Spleen (tissue), 11 donors: ENCODE results near the gene TNFRSF25. TPM values are rescaled to one million over a fixed set of nuclear protein-coding genes. Genes with fewer than 3 reads are reported as not detected.
A peak's percentile ranks its signal among the peaks of the same experiment; 100 is the strongest.

Source experiments
- DNase-seq: peaks from one replicate; pipeline ENCODE4 v3.0.0-alpha.2; 2020
- H3K27ac ChIP-seq, 8 donors: fragments of 200-600 bp; sonication (generic) in 7 of 8; 1 replicate in 4 of 8; 2 replicates in 4 of 8; pipeline versions ENCODE4 v1.5.0 to v1.8.0; 2016 to 2021; ENCODE audit warnings: inconsistent platforms in 4 of 8, mild to moderate bottlenecking in 4 of 8, moderate library complexity in 1 of 8
- H3K27me3 ChIP-seq, 7 donors: fragments of 200-600 bp; sonication (generic) in 6 of 7; replicated peaks in 1 of 7; 1 replicate in 4 of 7; 2 replicates in 3 of 7; pipeline versions ENCODE4 v1.5.0 to v1.8.0; 2016 to 2021; ENCODE audit warnings: inconsistent platforms in 3 of 7, mild to moderate bottlenecking in 1 of 7
- H3K36me3 ChIP-seq, 6 donors: fragments of 200-600 bp; sonication (generic) in 5 of 6; 1 replicate in 4 of 6; 2 replicates in 2 of 6; pipeline versions ENCODE4 v1.5.0 to v1.8.0; 2016 to 2021; ENCODE audit warnings: inconsistent platforms in 2 of 6
- H3K4me1 ChIP-seq, 6 donors: fragments of 200-600 bp; sonication (generic) in 5 of 6; 1 replicate in 3 of 6; 2 replicates in 3 of 6; pipeline versions ENCODE4 v1.5.0 to v1.8.0; 2016 to 2021; ENCODE audit warnings: inconsistent platforms in 3 of 6
- H3K4me3 ChIP-seq, 8 donors: fragments of 200-600 bp; sonication (generic) in 7 of 8; 1 replicate in 4 of 8; 2 replicates in 4 of 8; pipeline versions ENCODE4 v1.5.0 to v1.8.0; 2016 to 2021; ENCODE audit warnings: inconsistent platforms in 4 of 8, mild to moderate bottlenecking in 4 of 8, moderate library complexity in 2 of 8
- H3K9me3 ChIP-seq, 8 donors: fragments of 200-600 bp; sonication (generic) in 7 of 8; 1 replicate in 4 of 8; 2 replicates in 4 of 8; pipeline versions ENCODE4 v1.5.0 to v1.8.0; 2016 to 2021; ENCODE audit warnings: inconsistent platforms in 4 of 8
- CTCF ChIP-seq, 11 experiments: fragments of 200-600 bp in 7 of 11; fragments of 450-650 bp in 4 of 11; sonication (generic) in 4 of 11; IDR thresholded peaks in 8 of 11; conservative IDR thresholded peaks in 3 of 11; 1 replicate in 7 of 11; 2 replicates in 4 of 11; pipeline versions ENCODE4 v1.4.0 to v1.8.0; 2016 to 2021; ENCODE audit warnings: antibody characterized with exemption in 11 of 11, inconsistent platforms in 4 of 11, mild to moderate bottlenecking in 1 of 11
- POLR2A ChIP-seq, 3 donors: fragments of 450-650 bp; IDR thresholded peaks; one replicate each; pipeline ENCODE4 v1.5.1; 2017; ENCODE audit warnings: antibody characterized with exemption in 3 of 3, mild to moderate bottlenecking in 1 of 3
- POLR2AphosphoS5 ChIP-seq, 3 donors: sonication (generic); formaldehyde crosslinking; IDR thresholded peaks; one replicate each; pipeline ENCODE4 v1.5.1; 2017; ENCODE audit warnings: antibody characterized with exemption in 3 of 3
- WGBS, 5 donors: extraction: QIAGEN DNeasy Blood & Tissue Kit in 3 of 5; methylation state at CpG; one replicate each; pipeline versions ENCODE4 v1.1.5 to v1.1.7; 2013 to 2018; 5-methylcytosine and 5-hydroxymethylcytosine counted together
- intact Hi-C: fragments of 100-400 bp; cut with DNase I; formaldehyde crosslinking; loops from one replicate; pipeline ENCODE4 v1.15.0; 2023; ENCODE audit warnings: low total_unique reads
- polyA plus RNA-seq, 3 donors: library from polyadenylated mRNA; stranded (reverse); fragments of 200-250 nt; gene quantifications; one replicate each; pipeline ENCODE4 v1.2.1, GENCODE V29; 2013
- total RNA-seq, 7 donors: library from RNA; depleted of rRNA in 3 of 7; stranded (reverse); fragments of >200 nt in 3 of 7; fragmentation: NEBNext Ultra II Directional in 4 of 7; extraction: Animal tissue kit (Norgen Biotek cat#: 25700) in 4 of 7; gene quantifications; one replicate each; pipeline versions ENCODE4 v1.1.0 to v1.2.1, GENCODE V29; 2016 to 2021
- donor health status: healthy with polysubstance abuse.
- donor health status: DM: no; HTN: no; CAD: no; lungs with moderate emphysema.
- donor health status: DM: no; HTN: no; CAD: no.
- donor health status: Bipolar disorder and iron deficiency.
- donor health status: healthy.
- donor health status: DM: no; HTN: no; CAD: no.
- donor health status: DM: yes; HTN: yes; CAD: no.

The TNFRSF25 gene
- total and polyA plus RNA-seq, 10 donors = 30.9 to 147 (median 66.8) TPM

GRCh38 chr1:6418668-6419396, 47.1 kb downstream of the TNFRSF25 start:
- TF ChIP-seq POLR2A (IDR thresholded peaks at IDR 0.05) (no peak), POLR2AphosphoS5 (IDR thresholded peaks at IDR 0.05) (no peak)
- H3K36me3 ChIP-seq = no peaks in the 10 kb centered on the region
- peaks cover 19 to 100% (median 89%) of the 10 kb centered on the region in 7 donors for H3K27me3 ChIP-seq
- peaks cover 22 to 50% (median 39%) of the 10 kb centered on the region in 6 donors for H3K4me1 ChIP-seq
- intact Hi-C loops = no loop called here
- 8 to 21% (median 10%) methylated on average over 23 to 69 of the region's 69 CpGs for WGBS, 5 donors
- H3K9me3 ChIP-seq = no peaks in the 10 kb centered on the region
- DNase-seq = no peak
- peak overlapping the region in 6 of 8 donors; percentile 30 to 68 (median 37) for H3K4me3 ChIP-seq
- H3K27ac ChIP-seq = no peak overlapping the region

DNA sequence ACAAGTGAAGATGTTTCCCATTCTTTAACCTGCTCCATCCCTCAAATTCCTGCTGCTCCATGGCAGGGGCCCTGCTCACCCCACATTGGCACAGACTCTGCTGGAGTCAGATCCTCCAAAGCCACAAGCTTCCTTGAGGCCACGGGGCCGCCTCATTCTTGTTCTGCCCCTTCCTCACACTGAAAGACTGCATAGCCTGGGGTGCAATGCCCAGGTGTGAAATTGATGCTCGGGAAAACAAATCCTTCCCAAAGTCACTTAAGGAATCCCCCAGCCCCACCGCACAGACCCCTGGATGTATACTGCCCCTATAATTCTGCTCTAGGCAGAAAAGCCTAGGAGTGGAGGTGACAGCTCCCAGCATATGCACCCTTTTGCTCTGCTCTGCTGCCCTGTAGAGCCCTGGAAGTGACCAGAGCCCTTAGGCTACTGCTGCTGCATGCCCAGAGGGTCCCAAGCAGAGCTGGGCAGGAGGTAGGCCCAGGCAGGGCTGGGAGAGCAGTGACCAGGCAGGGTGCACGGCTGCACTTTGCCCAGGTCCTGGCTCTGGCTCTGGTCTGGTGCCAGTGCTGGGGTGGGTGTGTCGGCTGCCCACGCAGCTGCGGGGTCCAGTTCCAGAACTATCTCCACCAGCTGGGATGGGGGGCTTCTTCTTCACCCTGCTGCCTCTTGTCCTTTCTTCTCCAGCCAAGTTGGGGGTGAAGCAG, 47.9 kb downstream of the TNFRSF25 start:
- Histone ChIP-seq H3K27me3 (peaks cover 19 to 100% (median 82%) of the 10 kb centered on the region in 7 donors), H3K4me3 (no peak overlapping the region)
- no peak for DNase-seq

GRCh38 chr1:6416906-6417305, 49.1 kb downstream of the TNFRSF25 start:
- Histone ChIP-seq H3K27ac (no peak overlapping the region), H3K36me3 (no peaks in the 10 kb centered on the region), H3K27me3 (peaks cover 19 to 98% (median 79%) of the 10 kb centered on the region in 7 donors), H3K9me3 (no peaks in the 10 kb centered on the region), H3K4me1 (peaks cover 16 to 37% (median 29%) of the 10 kb centered on the region in 6 donors), H3K4me3 (no peak overlapping the region)
- intact Hi-C loops = no loop called here
- no peak for DNase-seq
- no peak for TF ChIP-seq POLR2A (IDR thresholded peaks at IDR 0.05)
- no peak for TF ChIP-seq POLR2AphosphoS5 (IDR thresholded peaks at IDR 0.05)
- TF ChIP-seq CTCF (IDR thresholded peaks at IDR 0.05 in 8 of 11, conservative IDR thresholded peaks at IDR 0.05 in 3 of 11) = no peak
- WGBS, 5 donors = 73 to 89% (median 79%) methylated on average over 5 of the region's 5 CpGs

More for the DNA sequence above, 47.9 kb downstream of the TNFRSF25 start:
- intact Hi-C loops = no loop called here
- no peak for TF ChIP-seq POLR2AphosphoS5 (IDR thresholded peaks at IDR 0.05)
- no peak for TF ChIP-seq POLR2A (IDR thresholded peaks at IDR 0.05)
- TF ChIP-seq CTCF (IDR thresholded peaks at IDR 0.05 in 8 of 11, conservative IDR thresholded peaks at IDR 0.05 in 3 of 11) = no peak
- Histone ChIP-seq H3K9me3 (no peaks in the 10 kb centered on the region), H3K4me1 (peaks cover 16 to 43% (median 32%) of the 10 kb centered on the region in 6 donors), H3K36me3 (no peaks in the 10 kb centered on the region), H3K27ac (no peak overlapping the region)
- 62 to 75% (median 69%) methylated on average over 6 to 8 of the region's 8 CpGs for WGBS, 5 donors

GRCh38 chr1:6416295-6416656, 49.7 kb downstream of the TNFRSF25 start:
- intact Hi-C loops = no loop called here
- H3K9me3 ChIP-seq = no peaks in the 10 kb centered on the region
- no peaks in the 10 kb centered on the region for H3K36me3 ChIP-seq
- H3K4me3 ChIP-seq = no peak overlapping the region
- H3K27me3 ChIP-seq = peaks cover 19 to 96% (median 74%) of the 10 kb centered on the region in 7 donors
- no peak for DNase-seq
- H3K27ac ChIP-seq = no peak overlapping the region
- peaks cover 16 to 37% (median 29%) of the 10 kb centered on the region in 6 donors for H3K4me1 ChIP-seq
- TF ChIP-seq CTCF (IDR thresholded peaks at IDR 0.05 in 8 of 11, conservative IDR thresholded peaks at IDR 0.05 in 3 of 11) (no peak), POLR2AphosphoS5 (IDR thresholded peaks at IDR 0.05) (no peak), POLR2A (IDR thresholded peaks at IDR 0.05) (no peak)
- WGBS, 5 donors = 60 to 81% (median 75%) methylated on average over 4 to 8 of the region's 8 CpGs
